Right cardiac atrium (tissue), 5 donors: ENCODE measurements around the gene JAKMIP1. TPM values are rescaled to one million over a fixed set of nuclear protein-coding genes. Genes with fewer than 3 reads are reported as not detected.
A peak's percentile ranks its signal among the peaks of the same experiment; 100 is the strongest.
"Not testable (repeated sequence)": the region's sequence is repeated elsewhere in the genome, so short reads cannot be mapped to it uniquely, and the experiment has no call there.

ENCODE experiments used
- ATAC-seq, 2 donors: fragments of 200-7000 bp; cut with Tn5 transposase; one replicate each; pipeline versions ENCODE4 v1.8.0 to v1.9.1; 2020; ENCODE audit warnings: moderate library complexity in 2 of 2, mild to moderate bottlenecking in 1 of 2
- DNase-seq, 3 donors: peaks; one replicate each; pipeline ENCODE4 v3.0.0-alpha.2; 2020
- H3K27ac ChIP-seq: one replicate; pipeline ENCODE4 v1.5.1; 2013; ENCODE audit warnings: mild to moderate bottlenecking, low read length, control low read depth, moderate library complexity
- H3K27me3 ChIP-seq: one replicate; pipeline ENCODE4 v1.6.1; 2013; ENCODE audit not compliant: control insufficient read depth, insufficient read depth
- H3K4me1 ChIP-seq: one replicate; pipeline ENCODE4 v1.6.1; 2013; ENCODE audit warnings: low read length; ENCODE audit not compliant: control insufficient read depth, insufficient read depth
- H3K4me3 ChIP-seq: one replicate; pipeline ENCODE4 v1.5.1; 2013; ENCODE audit warnings: low read length, control low read depth
- H3K9me3 ChIP-seq: one replicate; pipeline ENCODE4 v1.6.1; 2013; ENCODE audit warnings: low read length; ENCODE audit not compliant: control insufficient read depth
- WGBS: extraction: QIAGEN DNeasy Blood & Tissue Kit; methylation state at CpG from one replicate; pipeline ENCODE4 v1.1.7; 2013; 5-methylcytosine and 5-hydroxymethylcytosine counted together
- intact Hi-C, 4 donors: fragments of 100-400 bp; cut with DNase I; formaldehyde crosslinking; loops; one replicate each; pipeline versions ENCODE4 v1.11.0 to v1.14.0; 2022 to 2023
- polyA plus RNA-seq: library from polyadenylated mRNA; stranded (reverse); fragments of 200-250 nt; gene quantifications from one replicate; pipeline ENCODE4 v1.2.3, GENCODE V29; 2013
- total RNA-seq, 4 donors: library from RNA; stranded (reverse); fragmentation: NEBNext Ultra II Directional; extraction: Animal tissue kit (Norgen Biotek cat#: 25700); gene quantifications; one replicate each; pipeline ENCODE4 v1.2.1, GENCODE V29; 2021
- donor health status: healthy with polysubstance abuse.
- donor health status: DM: no; HTN: yes; CAD: no.
- donor health status: DM: no; HTN: no; CAD: no.
- donor health status: DM: no; HTN: yes; CAD: no; lungs with severe emphysema.
- donor health status: DM: yes; HTN: yes; CAD: no.

JAKMIP1 gene
- total and polyA plus RNA-seq, 5 donors = 0.07 to 0.28 (median 0.20) TPM; not detected in 2

- H3K4me1 ChIP-seq = no peaks in the 10 kb centered on the region
- no peak overlapping the region for H3K27ac ChIP-seq
- DNase-seq (no peak), ATAC-seq (no peak)
- no peaks in the 10 kb centered on the region for H3K9me3 ChIP-seq
- intact Hi-C loops = no loop called here
- WGBS = 67% methylated on average over 3 of the region's 3 CpGs
- H3K4me3 ChIP-seq = no peak overlapping the region
- no peaks in the 10 kb centered on the region for H3K27me3 ChIP-seq
These were observed 197.4 kb downstream of the JAKMIP1 start for GRCh38 chr4:6002926-6003325.

- WGBS = 83% methylated on average over 5 of the region's 5 CpGs
- DNase-seq (no peak), ATAC-seq (no peak)
- H3K27ac ChIP-seq = no peak overlapping the region
- intact Hi-C loops = no loop called here
- H3K27me3 ChIP-seq = no peaks in the 10 kb centered on the region
- H3K4me3 ChIP-seq = no peak overlapping the region
- no peaks in the 10 kb centered on the region for H3K4me1 ChIP-seq
- no peaks in the 10 kb centered on the region for H3K9me3 ChIP-seq
These were observed 197.9 kb downstream of the JAKMIP1 start for GRCh38 chr4:6002492-6002833.

DNA sequence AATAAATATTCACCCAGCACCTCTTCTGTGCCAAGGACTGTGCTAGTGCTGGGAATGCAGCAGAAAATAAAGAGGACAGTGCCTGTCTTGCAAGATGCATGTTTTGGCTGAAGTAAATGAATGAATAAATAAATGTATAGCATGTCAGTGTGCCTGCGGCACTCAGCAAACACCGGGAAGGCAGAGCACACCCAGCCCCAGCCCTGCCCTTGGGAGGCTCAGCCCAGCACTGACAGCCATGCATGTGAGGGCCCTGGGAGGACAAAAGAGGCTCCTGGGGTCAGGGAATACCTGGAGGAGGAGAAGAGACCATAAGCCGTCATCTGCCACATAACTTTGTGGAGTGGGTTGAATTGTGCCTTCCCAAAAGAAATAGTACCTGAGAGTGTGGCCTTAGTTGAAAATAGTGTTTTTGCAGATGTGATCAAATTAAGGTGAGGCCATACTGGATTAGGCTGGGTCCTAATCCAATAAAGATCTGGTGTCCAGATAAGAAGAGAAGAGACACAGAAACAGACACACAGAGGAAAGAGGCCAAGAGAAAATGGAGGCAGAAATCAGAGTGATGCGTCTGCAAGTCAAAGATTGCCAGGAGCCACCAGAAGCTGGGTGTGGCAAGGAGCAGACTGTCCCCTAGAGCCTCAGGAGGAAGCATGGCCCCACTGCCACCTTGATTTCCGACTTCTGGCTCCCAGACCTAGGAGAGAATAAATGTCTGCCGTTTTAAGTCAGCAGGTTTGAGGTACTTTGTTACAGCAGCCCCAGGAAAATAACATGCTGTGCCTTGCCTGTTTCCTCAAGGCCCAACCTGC is 198.5 kb downstream of the JAKMIP1 start:
- no peaks in the 10 kb centered on the region for H3K27me3 ChIP-seq
- intact Hi-C loops = no loop called here
- no peak for ATAC-seq

DNA sequence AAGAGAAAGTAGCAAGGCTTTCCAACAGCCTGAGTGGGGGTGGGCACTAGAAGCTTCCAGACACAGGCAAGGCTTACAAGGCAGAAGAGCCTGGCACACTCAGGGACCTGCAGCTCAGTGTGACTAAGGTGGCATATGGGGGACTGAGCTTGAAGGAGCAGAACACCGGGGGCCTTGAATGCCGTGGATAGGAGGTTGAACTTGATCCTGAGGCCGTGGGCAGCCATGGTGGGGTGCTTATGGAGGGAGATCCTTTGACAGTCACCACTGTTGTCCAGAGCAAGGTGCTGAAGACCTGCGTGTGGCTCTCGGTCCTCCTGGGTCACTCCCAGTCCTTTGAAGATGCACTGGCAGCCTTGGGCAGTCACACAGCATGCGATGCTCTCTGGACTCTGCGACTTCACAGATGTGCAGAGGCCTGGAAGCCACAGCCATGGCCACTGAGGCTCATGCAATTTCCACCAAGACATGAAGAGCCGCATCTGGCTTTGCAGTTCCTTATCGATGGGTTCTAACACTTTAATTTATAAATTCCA is 200.5 kb downstream of the JAKMIP1 start:
- WGBS = 83% methylated on average over 9 of the region's 9 CpGs
- Histone ChIP-seq H3K4me1 (no peaks in the 10 kb centered on the region), H3K27me3 (no peaks in the 10 kb centered on the region), H3K4me3 (no peak overlapping the region), H3K9me3 (no peaks in the 10 kb centered on the region), H3K27ac (no peak overlapping the region)
- ATAC-seq (no peak), DNase-seq (no peak)
- intact Hi-C loops = loop anchor here in 2 of 4 donors (5.0 kb wide), 1 partner anchor 87 kb away; no protein-coding TSS in a partner anchor

More for the DNA sequence above, 198.5 kb downstream of the JAKMIP1 start:
- no peak for DNase-seq
- WGBS = 68% methylated on average over 6 of the region's 6 CpGs
- Histone ChIP-seq H3K4me1 (no peaks in the 10 kb centered on the region), H3K4me3 (no peak overlapping the region), H3K9me3 (no peaks in the 10 kb centered on the region), H3K27ac (no peak overlapping the region)

DNA sequence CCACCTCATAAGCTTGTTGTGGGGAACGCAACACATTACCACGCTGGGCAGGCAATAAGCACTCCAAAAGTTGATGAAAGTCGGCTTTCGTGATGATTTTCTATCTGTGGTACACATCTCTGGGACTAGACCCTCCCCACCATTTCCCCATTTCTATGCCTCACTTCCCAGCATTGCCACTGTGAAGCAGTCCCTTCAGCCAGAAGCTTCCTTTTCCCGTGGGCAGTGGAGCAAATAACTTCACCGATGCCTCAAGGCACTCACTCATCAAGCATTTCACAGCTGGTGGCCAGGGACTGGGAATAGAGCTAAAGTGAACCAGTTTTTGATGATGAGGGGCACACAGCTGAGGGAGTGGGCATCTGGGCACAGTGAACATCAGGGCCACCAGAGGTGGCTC is 201.0 kb downstream of the JAKMIP1 start:
- H3K27me3 ChIP-seq = no peaks in the 10 kb centered on the region
- 69% methylated on average over 6 of the region's 6 CpGs for WGBS
- H3K9me3 ChIP-seq = no peaks in the 10 kb centered on the region
- no peak overlapping the region for H3K27ac ChIP-seq
- intact Hi-C loops = loop anchor here in 2 of 4 donors (5.0 kb wide), 1 partner anchor 88 kb away; no protein-coding TSS in a partner anchor
- DNase-seq (no peak), ATAC-seq (no peak)
- H3K4me3 ChIP-seq = no peak overlapping the region
- no peaks in the 10 kb centered on the region for H3K4me1 ChIP-seq

DNA sequence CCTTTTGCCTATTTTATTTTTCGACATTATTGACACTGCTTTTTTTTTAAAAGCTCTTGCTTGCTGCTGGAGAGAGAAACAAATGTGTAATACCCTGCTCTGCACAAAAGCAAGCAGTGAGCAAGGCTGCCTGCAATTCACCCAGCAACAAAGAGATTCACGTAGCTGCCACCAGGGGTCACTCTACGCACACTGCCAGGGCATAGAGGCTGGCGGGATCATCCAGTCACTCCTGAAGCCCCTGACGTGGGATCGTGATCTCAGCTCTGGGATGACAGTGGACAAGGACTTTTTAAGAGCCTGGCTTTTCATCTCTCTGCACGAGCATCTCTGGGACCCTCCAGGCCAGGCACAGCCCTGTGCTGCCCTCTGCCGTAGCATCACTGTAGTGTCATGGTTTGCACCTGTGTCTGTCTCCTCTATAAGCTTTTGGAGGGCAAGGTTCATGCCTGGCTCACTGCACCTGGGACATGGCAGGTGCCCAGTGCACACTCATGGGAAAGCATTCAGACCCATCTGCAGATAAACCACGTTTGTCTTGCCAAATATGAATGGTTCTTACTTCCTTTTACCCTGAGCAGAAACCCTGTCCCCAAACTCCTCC is 201.9 kb downstream of the JAKMIP1 start:
- 4% methylated on average over 9 of the region's 9 CpGs for WGBS
- H3K9me3 ChIP-seq = no peaks in the 10 kb centered on the region
- no peak overlapping the region for H3K27ac ChIP-seq
- DNase-seq (peak; percentile 31 to 73 (median 70)), ATAC-seq (peak; percentile 56 to 75)
- intact Hi-C loops = loop anchor here in 2 of 4 donors (5.0 kb wide), 1 partner anchor 89 kb away; no protein-coding TSS in a partner anchor
- H3K4me1 ChIP-seq = no peaks in the 10 kb centered on the region
- H3K27me3 ChIP-seq = no peaks in the 10 kb centered on the region
- H3K4me3 ChIP-seq = no peak overlapping the region

- no peak for ATAC-seq
- Histone ChIP-seq H3K4me3 (no peak overlapping the region), H3K27me3 (no peaks in the 10 kb centered on the region), H3K9me3 (no peaks in the 10 kb centered on the region), H3K4me1 (no peaks in the 10 kb centered on the region), H3K27ac (no peak overlapping the region)
- WGBS = 43% methylated on average over 4 of the region's 4 CpGs
- intact Hi-C loops = loop anchor here in 2 of 4 donors (5.0 kb wide), 1 partner anchor 91 kb away; no protein-coding TSS in a partner anchor
- DNase-seq = no peak
These were observed 203.7 kb downstream of the JAKMIP1 start for GRCh38 chr4:5996641-5997040.

GRCh38 chr4:5995901-5996623 is 204.3 kb downstream of the JAKMIP1 start:
- no peaks in the 10 kb centered on the region for H3K4me1 ChIP-seq
- intact Hi-C loops = loop anchor here in 2 of 4 donors (5.0 kb wide), 1 partner anchor 91 kb away; no protein-coding TSS in a partner anchor
- H3K27ac ChIP-seq = no peak overlapping the region
- DNase-seq (no peak), ATAC-seq (no peak)
- H3K27me3 ChIP-seq = no peaks in the 10 kb centered on the region
- 45% methylated on average over 19 of the region's 19 CpGs for WGBS
- H3K4me3 ChIP-seq = no peak overlapping the region
- H3K9me3 ChIP-seq = no peaks in the 10 kb centered on the region

- intact Hi-C loops = no loop called here
- Histone ChIP-seq H3K9me3 (no peaks in the 10 kb centered on the region), H3K27me3 (no peaks in the 10 kb centered on the region), H3K4me3 (no peak overlapping the region), H3K27ac (no peak overlapping the region), H3K4me1 (no peaks in the 10 kb centered on the region)
- DNase-seq (no peak), ATAC-seq (no peak)
- 76% methylated on average over 23 of the region's 23 CpGs for WGBS
These were observed 206.2 kb downstream of the JAKMIP1 start for GRCh38 chr4:5993876-5994811.

- H3K27me3 ChIP-seq, H3K9me3 ChIP-seq, H3K4me1 ChIP-seq, ATAC-seq, intact Hi-C loops, H3K4me3 ChIP-seq, H3K27ac ChIP-seq, DNase-seq: not testable (repeated sequence)
- 76% methylated on average over 9 of the region's 9 CpGs for WGBS
These were observed 207.0 kb downstream of the JAKMIP1 start for GRCh38 chr4:5993346-5993745.
